ENCODE data around the gene JAZF1. TPM values are rescaled to one million over a fixed set of nuclear protein-coding genes. Genes with fewer than 3 reads are reported as not detected.
"Not testable (repeated sequence)": the region's sequence is repeated elsewhere in the genome, so short reads cannot be mapped to it uniquely, and the experiment has no call there.

Gene JAZF1
- total RNA-seq, 2 donors from 2014 or later = 33.6 to 39.8 TPM

GRCh38 chr7:28037220-28038010 is 143.2 kb downstream of the JAZF1 start:
- intact Hi-C loops (cut with DNase I) = no loop called here
- no peak for DNase-seq (ENCODE audit: low spot score)

- no peak for DNase-seq (ENCODE audit: low spot score)
- intact Hi-C loops (cut with DNase I) = no loop called here
These were observed 143.9 kb downstream of the JAZF1 start for GRCh38 chr7:28036696-28037095.

- intact Hi-C loops (cut with DNase I) = no loop called here
These were observed 147.2 kb downstream of the JAZF1 start for GRCh38 chr7:28033386-28033785.

GRCh38 chr7:28032738-28033380 is 147.7 kb downstream of the JAZF1 start:
- no peak for DNase-seq (ENCODE audit: low spot score)
- intact Hi-C loops (cut with DNase I) = no loop called here

More at GRCh38 chr7:28033386-28033785, 147.2 kb downstream of the JAZF1 start:
- no peak for DNase-seq (ENCODE audit: low spot score)

GRCh38 chr7:28029051-28029450 is 151.5 kb downstream of the JAZF1 start:
- DNase-seq (ENCODE audit: low spot score) = no peak
- intact Hi-C loops (cut with DNase I) = no loop called here

- intact Hi-C loops (cut with DNase I) = no loop called here
These were observed 152.1 kb downstream of the JAZF1 start for GRCh38 chr7:28028471-28028870.

GRCh38 chr7:28026237-28026636 is 154.4 kb downstream of the JAZF1 start:
- intact Hi-C loops (cut with DNase I) = no loop called here
- DNase-seq (ENCODE audit: low spot score) = no peak

More at GRCh38 chr7:28028471-28028870, 152.1 kb downstream of the JAZF1 start:
- no peak for DNase-seq (ENCODE audit: low spot score)

- DNase-seq (ENCODE audit: low spot score) = no peak
- intact Hi-C loops (cut with DNase I) = no loop called here
These were observed 155.7 kb downstream of the JAZF1 start for GRCh38 chr7:28024786-28025334.

GRCh38 chr7:28020302-28020940 is 160.2 kb downstream of the JAZF1 start:
- no peak for DNase-seq (ENCODE audit: low spot score)
- intact Hi-C loops (cut with DNase I) = no loop called here

GRCh38 chr7:28018856-28019465 is 161.6 kb downstream of the JAZF1 start:
- no peak for DNase-seq (ENCODE audit: low spot score)
- intact Hi-C loops (cut with DNase I) = no loop called here

- DNase-seq (ENCODE audit: low spot score) = no peak
- intact Hi-C loops (cut with DNase I) = no loop called here
These were observed 162.1 kb downstream of the JAZF1 start for GRCh38 chr7:28018446-28018845.

GRCh38 chr7:28018020-28018419 is 162.6 kb downstream of the JAZF1 start:
- DNase-seq (ENCODE audit: low spot score) = no peak

GRCh38 chr7:28017372-28017771 is 163.2 kb downstream of the JAZF1 start:
- intact Hi-C loops (cut with DNase I) = no loop called here
- DNase-seq (ENCODE audit: low spot score) = no peak

More at GRCh38 chr7:28018020-28018419, 162.6 kb downstream of the JAZF1 start:
- intact Hi-C loops (cut with DNase I) = no loop called here

GRCh38 chr7:28016297-28016696 is 164.3 kb downstream of the JAZF1 start:
- intact Hi-C loops (cut with DNase I) = no loop called here
- no peak for DNase-seq (ENCODE audit: low spot score)

- DNase-seq (ENCODE audit: low spot score) = no peak
- intact Hi-C loops (cut with DNase I) = no loop called here
These were observed 165.4 kb downstream of the JAZF1 start for GRCh38 chr7:28015169-28015568.

- intact Hi-C loops (cut with DNase I); DNase-seq (ENCODE audit: low spot score): not testable (repeated sequence)
These were observed 166.3 kb downstream of the JAZF1 start for GRCh38 chr7:28014340-28014739.

- no peak for DNase-seq (ENCODE audit: low spot score)
- intact Hi-C loops (cut with DNase I) = no loop called here
These were observed 167.2 kb downstream of the JAZF1 start for GRCh38 chr7:28013441-28013840.

- intact Hi-C loops (cut with DNase I) = no loop called here
- DNase-seq (ENCODE audit: low spot score) = no peak
These were observed 167.6 kb downstream of the JAZF1 start for GRCh38 chr7:28013019-28013418.

- intact Hi-C loops (cut with DNase I) = no loop called here
- no peak for DNase-seq (ENCODE audit: low spot score)
These were observed 171.7 kb downstream of the JAZF1 start for GRCh38 chr7:28008911-28009310.

- no peak for DNase-seq (ENCODE audit: low spot score)
- intact Hi-C loops (cut with DNase I) = no loop called here
These were observed 172.4 kb downstream of the JAZF1 start for GRCh38 chr7:28008171-28008570.

All from posterior vena cava (tissue), 2 donors.